ENCODE data around the gene IGFBPL1. TPM values are rescaled to one million over a fixed set of nuclear protein-coding genes. Genes with fewer than 3 reads are reported as not detected.

Gene IGFBPL1
- total and polyA plus RNA-seq, 2 of the 8 experiments (the other 6 are each of a cell fraction or from before 2014, with no cell fraction given), result 31.3 to 33.8 TPM

- H3K4me2 ChIP-seq (ENCODE audit: insufficient read depth in 1 of 2, low read depth in 2 of 2, low read length in 2 of 2), result no peak overlapping the region
- H3K79me1 ChIP-seq (ENCODE audit: low read depth, low read length), result no peaks in the 10 kb centered on the region
- no peak overlapping the region for H3K4ac ChIP-seq (replicated peaks; ENCODE audit: insufficient read length, low read depth, low read length)
- H2BK20ac ChIP-seq (ENCODE audit: low read length), result no peak overlapping the region
- 85% methylated on average over 10 of the region's 10 CpGs; no CpG with 5 or more reads in 1 of the 2 experiments for WGBS, 2 experiments (ENCODE audit: extremely low coverage in 1 of 2, insufficient coverage in 1 of 2, insufficient read length in 1 of 2, insufficient replicate concordance in 2 of 2, low coverage in 1 of 2, low lambda C conversion rate in 2 of 2, missing lambda C conversion rate in 1 of 2)
- H3K14ac ChIP-seq (ENCODE audit: insufficient read length), result no peak overlapping the region
- no peak overlapping the region for H2BK5ac ChIP-seq (ENCODE audit: low read depth, low read length)
- POLR2A ChIA-PET (ENCODE audit: partially characterized antibody), result no interaction called here
- no peaks in the 10 kb centered on the region; a peak in 1 of 4 replicates for H3K9me3 ChIP-seq (ENCODE audit: insufficient read depth in 2 of 2, low read depth in 1 of 2, low read length in 1 of 2)
- no peaks in the 10 kb centered on the region for H3K36me3 ChIP-seq (ENCODE audit: control insufficient read depth in 2 of 4, insufficient read depth in 4 of 4, low read length in 3 of 4)
- no peak for FAIRE-seq
- H3K4me3 ChIP-seq (ENCODE audit: extremely low read depth in 1 of 4, insufficient read depth in 2 of 4, low read depth in 3 of 4, low read length in 4 of 4), result no peak overlapping the region
- no peak overlapping the region for H3K27ac ChIP-seq (ENCODE audit: low read depth, low read length)
- H2BK15ac ChIP-seq (ENCODE audit: low read length), result no peak overlapping the region
- no peak overlapping the region for H2BK12ac ChIP-seq (ENCODE audit: low read depth, low read length)
- no peak overlapping the region for H4K91ac ChIP-seq (replicated peaks; ENCODE audit: insufficient read length, low read length)
- H4K8ac ChIP-seq (ENCODE audit: extremely low read depth, insufficient read depth, low read length), result no peak overlapping the region
- no peaks in the 10 kb centered on the region for H3K79me2 ChIP-seq (ENCODE audit: control insufficient read depth in 1 of 2, insufficient read depth in 2 of 2, low read length in 2 of 2)
- no peak overlapping the region for H4K5ac ChIP-seq (ENCODE audit: insufficient read length, low read depth, low read length)
- H3K23ac ChIP-seq (ENCODE audit: insufficient read length), result no peak overlapping the region
- no peak for DNase-seq (ENCODE audit: low read depth in 1 of 2, low spot score in 2 of 2)
- H2AFZ ChIP-seq (ENCODE audit: low read length), result no peak overlapping the region
- CTCF ChIA-PET (ENCODE audit: partially characterized antibody), result interaction anchor here (0.9 to 2.9 kb wide), 4 partner anchors 18 to 41 kb away, joined by 3 to 9 read pairs (median 3); no protein-coding TSS in a partner anchor
- H3K9ac ChIP-seq (replicated peaks in 1 of 4; ENCODE audit: extremely low read depth in 1 of 4, low read depth in 3 of 4, low read length in 3 of 4), result no peak overlapping the region
- H3K27me3 ChIP-seq (replicated peaks in 1 of 4; ENCODE audit: control insufficient read depth in 3 of 4, extremely low read depth in 1 of 4, insufficient read depth in 3 of 4, low read length in 3 of 4), result peaks cover 0 to 7% (median 1%) of the 10 kb centered on the region in 4 experiments; a peak in 2 of 7 replicates
- no peaks in the 10 kb centered on the region for H3K23me2 ChIP-seq (ENCODE audit: low read depth, low read length)
- H2AK5ac ChIP-seq (ENCODE audit: low read depth, low read length), result no peak overlapping the region
- no peak overlapping the region for H3K18ac ChIP-seq (ENCODE audit: extremely low read depth, low read length)
- no peaks in the 10 kb centered on the region for H4K20me1 ChIP-seq (replicated peaks in 1 of 2; ENCODE audit: control insufficient read depth in 1 of 2, insufficient read depth in 2 of 2, low read length in 2 of 2)
- H3K4me1 ChIP-seq (replicated peaks in 1 of 4; ENCODE audit: control insufficient read depth in 3 of 4, insufficient read depth in 4 of 4, low read length in 3 of 4), result peaks cover 4 to 8% (median 4%) of the 10 kb centered on the region in 4 experiments; a peak in 6 of 7 replicates
- no peak for TF ChIP-seq KDM5A (IDR thresholded peaks at IDR 0.05; ENCODE audit: low read length)
- no peak for TF ChIP-seq CBX8 (IDR thresholded peaks at IDR 0.05; ENCODE audit: borderline replicate concordance, low read depth, low read length)
- TF ChIP-seq ATF2 (IDR thresholded peaks at IDR 0.05; ENCODE audit: low read length), result no peak
- H2BK120ac ChIP-seq (replicated peaks; ENCODE audit: low read depth, low read length), result no peak overlapping the region
- H3K56ac ChIP-seq (replicated peaks; ENCODE audit: insufficient read length, low read depth, low read length), result no peak overlapping the region
These were observed 48.7 kb downstream of the IGFBPL1 start for GRCh38 chr9:38375572-38375963.

Data from H1 (cell line).